Ovary (tissue), 3 donors: Measurements from ENCODE around the gene MMD2.

Experiments used
- CTCF ChIP-seq, 3 donors: fragments of 450-650 bp in 2 of 3; fragments of 200-600 bp in 1 of 3; IDR thresholded peaks; one replicate each; pipeline versions ENCODE4 v1.5.1 to v1.8.0; 2016 to 2022; ENCODE audit warnings: antibody characterized with exemption in 3 of 3, mild to moderate bottlenecking in 1 of 3
- EP300 ChIP-seq: sonication (generic); formaldehyde crosslinking; IDR thresholded peaks from one replicate; pipeline ENCODE4 v1.6.1; 2017; ENCODE audit warnings: antibody characterized with exemption
- donor health status: DM: no; HTN: no; CAD: no.

GRCh38 chr7:4958477-4959301, at the start of gene MMD2:
- TF ChIP-seq CTCF (IDR thresholded peaks at IDR 0.05) (no peak), EP300 (no peak)
